ENCODE measurements around the gene CYB5R3.

DNA sequence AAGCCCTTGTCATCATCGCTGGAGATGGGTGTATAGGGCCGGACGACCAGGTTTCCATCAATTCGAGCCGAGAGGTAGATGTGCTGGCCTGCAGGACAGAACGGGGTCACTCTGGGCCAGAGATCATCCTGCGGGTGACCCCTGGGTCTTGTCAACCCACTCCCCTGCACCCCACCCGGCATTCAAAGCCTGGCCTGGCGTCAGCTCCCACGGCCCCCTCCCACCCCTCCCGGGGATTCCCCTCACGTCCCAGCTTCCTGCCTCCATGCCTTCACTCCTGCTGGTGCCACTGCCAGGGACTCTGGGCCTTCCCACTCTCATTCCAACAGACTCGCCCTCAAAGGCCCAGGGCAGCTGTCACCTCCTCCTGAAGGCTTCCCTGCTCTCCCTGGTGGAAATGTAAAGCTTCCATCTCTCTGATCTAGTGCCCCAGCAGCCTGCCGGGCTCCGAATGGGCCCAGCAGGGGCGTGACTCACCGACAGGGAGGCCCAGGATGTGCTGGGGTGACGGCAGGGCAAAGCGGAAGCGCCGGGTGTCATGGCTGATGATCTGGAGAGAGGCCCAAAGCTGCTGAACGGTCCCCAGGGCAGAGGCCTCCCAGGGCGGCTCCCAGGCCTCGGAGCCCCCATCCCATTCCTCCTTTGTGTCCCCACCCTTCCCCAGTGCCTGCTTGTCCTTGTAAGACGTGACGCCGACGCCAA lies 18.1 kb downstream of the CYB5R3 start:
- TF ChIP-seq EZH2phosphoT487 (IDR thresholded peaks at IDR 0.05; ENCODE audit: insufficient read depth, low read depth) (no peak), EZH2 (IDR thresholded peaks at IDR 0.05; ENCODE audit: insufficient read depth, poor library complexity, severe bottlenecking) (no peak)
